Endothelial cell of umbilical vein (primary cell): Measurements from ENCODE around the gene ENGASE. TPM values are rescaled to one million over a fixed set of nuclear protein-coding genes. Genes with fewer than 3 reads are reported as not detected.

ENCODE experiments used
- BruUV-seq: library from RNA; stranded (reverse); fragments of 400-500 nt; replicated peaks from 2 replicates; lab custom pipeline; 2021; lab: Mats Ljungman, UMichigan
- CTCF ChIA-PET: fragments of 300-600, 350-600 bp; sonication (Branson Sonifier 250); formaldehyde crosslinking; loops from one replicate; lab custom pipeline; 2021; ENCODE audit warnings: antibody characterized with exemption, inconsistent platforms; lab: Charles Lee
- POLR2A ChIA-PET: fragments of 300-600, 350-600 bp; sonication (Branson Sonifier 250); formaldehyde crosslinking; loops from one replicate; lab custom pipeline; 2021; ENCODE audit warnings: antibody characterized with exemption, inconsistent platforms; lab: Charles Lee
- DNase-seq: peaks from one replicate; pipeline ENCODE4 v3.0.0-alpha.2; 2011; ENCODE audit warnings: low read depth, low spot score
- FAIRE-seq: peaks from 2 replicates; lab custom pipeline; 2011; peaks lifted over from hg19 to GRCh38; lab: Jason Lieb, UNC
- H2AFZ ChIP-seq: 2 replicates; pipeline ENCODE4 v1.6.0; 2012; ENCODE audit warnings: low read depth, low read length, control low read depth, inconsistent platforms
- H3K27ac ChIP-seq: 2 replicates; pipeline ENCODE4 v1.5.1; 2011; ENCODE audit warnings: low read depth, mild to moderate bottlenecking, control low read depth, low read length, moderate library complexity; ENCODE audit not compliant: insufficient read depth
- H3K27me3 ChIP-seq, 2 experiments: 2 replicates each; pipeline versions ENCODE4 v1.6.0 to v1.6.1; 2011; ENCODE audit warnings: low read length in 2 of 2, mixed read lengths in 1 of 2; ENCODE audit not compliant: control insufficient read depth in 2 of 2, insufficient read depth in 2 of 2
- H3K36me3 ChIP-seq, 2 experiments: 2 replicates in 1 of 2; 3 replicates in 1 of 2; pipeline ENCODE4 v1.5.1; 2011; ENCODE audit warnings: low read length in 2 of 2, mild to moderate bottlenecking in 1 of 2, moderate library complexity in 1 of 2; ENCODE audit not compliant: control insufficient read depth in 2 of 2, insufficient read depth in 2 of 2; ENCODE audit errors: extremely low read depth in 1 of 2
- H3K4me1 ChIP-seq: 3 replicates; pipeline ENCODE4 v1.5.1; 2011; ENCODE audit warnings: mild to moderate bottlenecking, low read length; ENCODE audit not compliant: control insufficient read depth, insufficient read depth; ENCODE audit errors: extremely low read depth
- H3K4me2 ChIP-seq: 2 replicates; pipeline ENCODE4 v1.6.1; 2011; ENCODE audit warnings: low read length, control low read depth, mixed read lengths; ENCODE audit not compliant: insufficient read depth
- H3K4me3 ChIP-seq, 3 experiments: fragments of 200-600 bp in 1 of 3; sonication (generic), shearing (Covaris generic) in 1 of 3; replicated peaks in 1 of 3; 2 replicates each; pipeline ENCODE4 v1.5.1; 2011 to 2016; ENCODE audit warnings: control low read depth in 3 of 3, low read length in 3 of 3, mild to moderate bottlenecking in 2 of 3, inconsistent platforms in 1 of 3, low read depth in 1 of 3, moderate library complexity in 1 of 3; ENCODE audit not compliant: insufficient read depth in 1 of 3
- H3K79me2 ChIP-seq: 2 replicates; pipeline ENCODE4 v1.6.0; 2012; ENCODE audit warnings: low read length, inconsistent platforms; ENCODE audit not compliant: control insufficient read depth, insufficient read depth
- H3K9ac ChIP-seq: replicated peaks from 2 replicates; pipeline ENCODE3; 2011; ENCODE audit warnings: low read length, control low read depth; ENCODE audit not compliant: insufficient read depth; ENCODE audit errors: extremely low read depth
- H3K9me1 ChIP-seq: replicated peaks from 3 replicates; pipeline ENCODE4 v1.6.0; 2011; ENCODE audit warnings: mild to moderate bottlenecking, low read length; ENCODE audit not compliant: control insufficient read depth, insufficient read depth; ENCODE audit errors: extremely low read depth
- H3K9me3 ChIP-seq: replicated peaks from 2 replicates; pipeline ENCODE4 v1.5.1; 2012; ENCODE audit warnings: low read length, inconsistent platforms; ENCODE audit not compliant: control insufficient read depth, insufficient read depth
- H4K20me1 ChIP-seq: replicated peaks from 2 replicates; pipeline ENCODE3; 2011; ENCODE audit warnings: mild to moderate bottlenecking, low read length; ENCODE audit not compliant: control insufficient read depth, insufficient read depth; ENCODE audit errors: extremely low read depth
- EZH2 ChIP-seq: IDR thresholded peaks from 2 replicates; pipeline ENCODE4 v1.6.1; 2012; ENCODE audit warnings: borderline replicate concordance, low read depth, mild to moderate bottlenecking, moderate library complexity, low read length, inconsistent platforms; ENCODE audit not compliant: severe bottlenecking
- GATA2 ChIP-seq: IDR thresholded peaks from 2 replicates; pipeline ENCODE4 v1.7.0; 2011; ENCODE audit warnings: low read depth, mild to moderate bottlenecking, moderate library complexity, mixed read lengths, low read length; ENCODE audit not compliant: insufficient read length, insufficient read depth
- MYC ChIP-seq: IDR thresholded peaks from one replicate; pipeline ENCODE4 v1.6.1; 2011; ENCODE audit warnings: mild to moderate bottlenecking, low read depth, low read length
- dilution Hi-C: fragments of 300-500 bp; cut with MboI; formaldehyde crosslinking; loops from one replicate; pipeline ENCODE4 v1.15.0; 2019; ENCODE audit warnings: low sequenced_read_pairs; ENCODE audit not compliant: extremely low pct_ligation_motif_present
- intact Hi-C: fragments of 100-400 bp; cut with micrococcal nuclease; formaldehyde crosslinking; loops from one replicate; pipeline ENCODE4 v1.10.0; 2022
- polyA plus RNA-seq, 4 experiments: library from polyadenylated mRNA; depleted of rRNA in 3 of 4; stranded (reverse) in 3 of 4; unstranded in 1 of 4; fragments of >200 nt; gene quantifications; 2 replicates each; pipeline versions ENCODE4 v1.2.1 to v1.2.3, GENCODE V29; 2011 to 2012; ENCODE audit warnings: missing spikeins in 1 of 4
- total RNA-seq: library from RNA; stranded (reverse); gene quantifications from 2 replicates; pipeline ENCODE4 v1.2.3, GENCODE V29; 2021
- TF ChIP-seq, protein P1 (sequence below), 2 donors: IDR thresholded peaks; 1 replicate in 1 of 2; 2 replicates in 1 of 2; pipeline ENCODE4 v1.5.1; 2011; ENCODE audit warnings: low read length in 2 of 2, mild to moderate bottlenecking in 2 of 2, moderate library complexity in 2 of 2, control low read depth in 1 of 2, inconsistent platforms in 1 of 2, low read depth in 1 of 2; ENCODE audit not compliant: insufficient read depth in 1 of 2; ENCODE audit errors: extremely low read depth in 1 of 2

Gene ENGASE
- total and polyA plus RNA-seq, 2 donors (not counting 3 experiments of a cell fraction or from before 2014, with no cell fraction given) = 13.7 to 20.8 TPM

DNA sequence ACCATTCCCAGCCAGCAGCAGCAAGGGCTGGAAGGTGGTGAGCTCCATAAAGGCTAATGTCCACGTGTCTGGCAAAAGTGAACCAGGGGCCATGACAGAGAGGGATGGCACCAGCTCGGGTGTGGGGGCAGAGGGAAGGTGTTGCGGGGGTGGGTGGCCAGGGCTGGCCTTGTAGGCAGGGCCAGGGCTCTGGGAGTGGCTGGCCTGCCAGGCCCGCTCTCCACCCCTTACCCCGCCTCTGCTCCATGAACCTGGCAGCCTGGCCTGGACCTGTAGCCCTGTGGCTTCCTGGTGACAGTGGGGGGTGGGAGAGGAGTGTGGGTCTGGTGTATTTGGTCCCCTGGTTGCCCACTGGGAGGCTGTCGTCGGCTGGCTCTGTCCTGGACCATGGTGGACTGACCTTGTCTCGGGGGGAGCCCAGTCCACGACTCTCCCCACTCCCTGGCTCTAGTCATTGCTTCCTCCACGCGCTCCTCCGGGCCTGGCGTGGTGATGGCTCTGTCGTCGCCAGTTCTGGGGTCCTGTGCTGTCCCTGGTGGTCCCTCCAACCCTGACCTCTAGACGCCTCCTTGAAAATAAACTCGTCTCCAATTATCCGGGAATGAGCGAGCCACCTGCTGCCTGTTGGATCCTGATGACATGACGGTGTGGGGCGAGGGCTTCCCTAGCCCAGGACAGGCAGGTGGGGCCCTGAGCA lies 50.0 kb downstream of the ENGASE start:
- H3K4me1 ChIP-seq = no peaks in the 10 kb centered on the region
- ChIA-PET CTCF (interaction anchor here (1.2 kb wide), 1 partner anchor 10 kb away, joined by 3 read pairs; no protein-coding TSS in a partner anchor), POLR2A (no interaction called here)
- H3K79me2 ChIP-seq = no peaks in the 10 kb centered on the region
- H3K4me3 ChIP-seq = no peak overlapping the region
- FAIRE-seq (no peak), DNase-seq (no peak)
- intact Hi-C loops (no loop called here), dilution Hi-C loops (no loop called here)
- BruUV-seq = no TSS peak
- no peak overlapping the region for H3K4me2 ChIP-seq
- no peaks in the 10 kb centered on the region for H3K27me3 ChIP-seq
- TF ChIP-seq, protein P1, sequence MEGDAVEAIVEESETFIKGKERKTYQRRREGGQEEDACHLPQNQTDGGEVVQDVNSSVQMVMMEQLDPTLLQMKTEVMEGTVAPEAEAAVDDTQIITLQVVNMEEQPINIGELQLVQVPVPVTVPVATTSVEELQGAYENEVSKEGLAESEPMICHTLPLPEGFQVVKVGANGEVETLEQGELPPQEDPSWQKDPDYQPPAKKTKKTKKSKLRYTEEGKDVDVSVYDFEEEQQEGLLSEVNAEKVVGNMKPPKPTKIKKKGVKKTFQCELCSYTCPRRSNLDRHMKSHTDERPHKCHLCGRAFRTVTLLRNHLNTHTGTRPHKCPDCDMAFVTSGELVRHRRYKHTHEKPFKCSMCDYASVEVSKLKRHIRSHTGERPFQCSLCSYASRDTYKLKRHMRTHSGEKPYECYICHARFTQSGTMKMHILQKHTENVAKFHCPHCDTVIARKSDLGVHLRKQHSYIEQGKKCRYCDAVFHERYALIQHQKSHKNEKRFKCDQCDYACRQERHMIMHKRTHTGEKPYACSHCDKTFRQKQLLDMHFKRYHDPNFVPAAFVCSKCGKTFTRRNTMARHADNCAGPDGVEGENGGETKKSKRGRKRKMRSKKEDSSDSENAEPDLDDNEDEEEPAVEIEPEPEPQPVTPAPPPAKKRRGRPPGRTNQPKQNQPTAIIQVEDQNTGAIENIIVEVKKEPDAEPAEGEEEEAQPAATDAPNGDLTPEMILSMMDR (IDR thresholded peaks at IDR 0.05; ENCODE audit: extremely low read depth in 1 of 2, insufficient read depth in 1 of 2, low read depth in 1 of 2, low read length in 2 of 2) = no peak
- TF ChIP-seq GATA2 = no peak
- H3K9me3 ChIP-seq = no peaks in the 10 kb centered on the region
- H3K9ac ChIP-seq = no peak overlapping the region
- H2AFZ ChIP-seq = no peak overlapping the region
- H3K36me3 ChIP-seq = no peaks in the 10 kb centered on the region
- H4K20me1 ChIP-seq = no peaks in the 10 kb centered on the region
- H3K27ac ChIP-seq = no peak overlapping the region
- no peaks in the 10 kb centered on the region for H3K9me1 ChIP-seq

DNA sequence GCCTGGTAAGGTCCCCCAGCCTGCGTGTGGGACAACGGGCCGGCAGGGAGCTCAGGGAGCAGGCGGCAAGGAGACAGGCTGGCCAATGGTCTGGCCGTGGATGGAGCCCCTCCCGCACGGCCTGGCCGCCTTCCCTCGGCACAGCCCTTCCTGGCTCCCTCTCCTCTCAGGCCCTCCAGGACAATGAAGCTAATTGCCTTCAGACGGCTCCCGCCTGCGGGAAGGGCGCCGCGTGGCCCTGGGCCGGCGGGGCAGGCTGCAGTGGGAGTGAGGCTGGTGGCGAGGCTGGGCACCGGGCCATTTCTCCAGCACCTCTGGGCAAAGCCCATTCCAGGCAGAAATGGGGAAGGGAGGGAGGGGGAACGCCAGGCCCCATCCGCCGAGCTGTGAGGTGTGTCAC lies 50.9 kb downstream of the ENGASE start:
- dilution Hi-C loops (no loop called here), intact Hi-C loops (no loop called here)
- POLR2A ChIA-PET = no interaction called here
- H3K27me3 ChIP-seq = no peaks in the 10 kb centered on the region
- no peaks in the 10 kb centered on the region for H4K20me1 ChIP-seq
- FAIRE-seq (no peak), DNase-seq (no peak)
- H3K4me2 ChIP-seq = no peak overlapping the region
- H3K36me3 ChIP-seq = no peaks in the 10 kb centered on the region
- H3K9ac ChIP-seq = no peak overlapping the region
- H3K4me1 ChIP-seq = no peaks in the 10 kb centered on the region
- TF ChIP-seq MYC (no peak), EZH2 (no peak)
- no peak overlapping the region for H3K4me3 ChIP-seq
- no peaks in the 10 kb centered on the region for H3K9me1 ChIP-seq
- H3K9me3 ChIP-seq = no peaks in the 10 kb centered on the region
- no peaks in the 10 kb centered on the region for H3K79me2 ChIP-seq
- H2AFZ ChIP-seq = no peak overlapping the region
- no peak overlapping the region for H3K27ac ChIP-seq
- CTCF ChIA-PET = interaction anchor here (1.2 kb wide), 1 partner anchor 11 kb away, joined by 3 read pairs; no protein-coding TSS in a partner anchor
- BruUV-seq = no TSS peak
